Panc1 (cell line): ENCODE data around the gene PPM1N.

Experiments used
- SIN3A ChIP-seq: IDR thresholded peaks from 2 replicates; pipeline ENCODE4 v1.6.1; 2012; ENCODE audit warnings: low read depth, mild to moderate bottlenecking, low read length, moderate library complexity, borderline replicate concordance; ENCODE audit not compliant: insufficient read depth
- TCF7L2 ChIP-seq: IDR thresholded peaks from 2 replicates; pipeline ENCODE4 v1.6.1; 2011; ENCODE audit warnings: mild to moderate bottlenecking, low read depth, low read length, inconsistent platforms
- TF ChIP-seq, protein P1 (sequence below): fragments of 450-650 bp; IDR thresholded peaks from 2 replicates; pipeline ENCODE4 v1.5.1; 2017; ENCODE audit warnings: mild to moderate bottlenecking
- TF ChIP-seq, protein P2 (sequence below), 2 experiments: IDR thresholded peaks; 2 replicates each; pipeline ENCODE4 v1.6.1; 2011 to 2012; ENCODE audit warnings: low read depth in 2 of 2, control low read depth in 1 of 2, low read length in 1 of 2, mild to moderate bottlenecking in 1 of 2, moderate library complexity in 1 of 2; ENCODE audit not compliant: insufficient read depth in 1 of 2

DNA sequence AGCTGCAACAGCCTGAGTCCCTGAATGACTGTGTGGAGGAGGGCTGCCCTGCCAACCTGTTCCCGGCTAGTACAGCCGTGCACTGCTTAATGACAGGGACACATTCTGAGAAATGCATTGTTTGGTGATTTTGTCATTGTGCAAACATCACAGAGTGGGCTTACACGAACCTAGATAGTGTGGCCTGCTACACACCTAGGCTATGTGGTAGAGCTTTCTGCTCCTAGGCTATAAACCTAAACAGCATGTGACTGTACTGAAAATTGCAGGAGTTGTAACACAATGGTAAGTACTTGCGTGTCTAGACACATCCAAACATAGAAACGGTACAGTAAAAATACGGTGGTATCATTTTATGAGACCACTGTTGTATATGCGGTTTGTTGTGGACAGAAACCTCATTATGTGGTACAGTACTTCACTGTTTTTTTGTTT is 44.0 kb downstream of the PPM1N start:
- TF ChIP-seq, protein P1, sequence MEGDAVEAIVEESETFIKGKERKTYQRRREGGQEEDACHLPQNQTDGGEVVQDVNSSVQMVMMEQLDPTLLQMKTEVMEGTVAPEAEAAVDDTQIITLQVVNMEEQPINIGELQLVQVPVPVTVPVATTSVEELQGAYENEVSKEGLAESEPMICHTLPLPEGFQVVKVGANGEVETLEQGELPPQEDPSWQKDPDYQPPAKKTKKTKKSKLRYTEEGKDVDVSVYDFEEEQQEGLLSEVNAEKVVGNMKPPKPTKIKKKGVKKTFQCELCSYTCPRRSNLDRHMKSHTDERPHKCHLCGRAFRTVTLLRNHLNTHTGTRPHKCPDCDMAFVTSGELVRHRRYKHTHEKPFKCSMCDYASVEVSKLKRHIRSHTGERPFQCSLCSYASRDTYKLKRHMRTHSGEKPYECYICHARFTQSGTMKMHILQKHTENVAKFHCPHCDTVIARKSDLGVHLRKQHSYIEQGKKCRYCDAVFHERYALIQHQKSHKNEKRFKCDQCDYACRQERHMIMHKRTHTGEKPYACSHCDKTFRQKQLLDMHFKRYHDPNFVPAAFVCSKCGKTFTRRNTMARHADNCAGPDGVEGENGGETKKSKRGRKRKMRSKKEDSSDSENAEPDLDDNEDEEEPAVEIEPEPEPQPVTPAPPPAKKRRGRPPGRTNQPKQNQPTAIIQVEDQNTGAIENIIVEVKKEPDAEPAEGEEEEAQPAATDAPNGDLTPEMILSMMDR = no peak
- TF ChIP-seq, protein P2, sequence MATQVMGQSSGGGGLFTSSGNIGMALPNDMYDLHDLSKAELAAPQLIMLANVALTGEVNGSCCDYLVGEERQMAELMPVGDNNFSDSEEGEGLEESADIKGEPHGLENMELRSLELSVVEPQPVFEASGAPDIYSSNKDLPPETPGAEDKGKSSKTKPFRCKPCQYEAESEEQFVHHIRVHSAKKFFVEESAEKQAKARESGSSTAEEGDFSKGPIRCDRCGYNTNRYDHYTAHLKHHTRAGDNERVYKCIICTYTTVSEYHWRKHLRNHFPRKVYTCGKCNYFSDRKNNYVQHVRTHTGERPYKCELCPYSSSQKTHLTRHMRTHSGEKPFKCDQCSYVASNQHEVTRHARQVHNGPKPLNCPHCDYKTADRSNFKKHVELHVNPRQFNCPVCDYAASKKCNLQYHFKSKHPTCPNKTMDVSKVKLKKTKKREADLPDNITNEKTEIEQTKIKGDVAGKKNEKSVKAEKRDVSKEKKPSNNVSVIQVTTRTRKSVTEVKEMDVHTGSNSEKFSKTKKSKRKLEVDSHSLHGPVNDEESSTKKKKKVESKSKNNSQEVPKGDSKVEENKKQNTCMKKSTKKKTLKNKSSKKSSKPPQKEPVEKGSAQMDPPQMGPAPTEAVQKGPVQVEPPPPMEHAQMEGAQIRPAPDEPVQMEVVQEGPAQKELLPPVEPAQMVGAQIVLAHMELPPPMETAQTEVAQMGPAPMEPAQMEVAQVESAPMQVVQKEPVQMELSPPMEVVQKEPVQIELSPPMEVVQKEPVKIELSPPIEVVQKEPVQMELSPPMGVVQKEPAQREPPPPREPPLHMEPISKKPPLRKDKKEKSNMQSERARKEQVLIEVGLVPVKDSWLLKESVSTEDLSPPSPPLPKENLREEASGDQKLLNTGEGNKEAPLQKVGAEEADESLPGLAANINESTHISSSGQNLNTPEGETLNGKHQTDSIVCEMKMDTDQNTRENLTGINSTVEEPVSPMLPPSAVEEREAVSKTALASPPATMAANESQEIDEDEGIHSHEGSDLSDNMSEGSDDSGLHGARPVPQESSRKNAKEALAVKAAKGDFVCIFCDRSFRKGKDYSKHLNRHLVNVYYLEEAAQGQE (IDR thresholded peaks at IDR 0.05; ENCODE audit: insufficient read depth in 1 of 2, low read depth in 2 of 2, low read length in 1 of 2) = no peak
- TF ChIP-seq TCF7L2 (no peak), SIN3A (no peak)
